ENCODE measurements around the gene CPHXL2. TPM values are rescaled to one million over a fixed set of nuclear protein-coding genes. Genes with fewer than 3 reads are reported as not detected.

Gene CPHXL2
- total and polyA plus RNA-seq, 2 donors (not counting 1 experiment from before 2014, with no cell fraction given), result not detected

- no peak overlapping the region for H3K4me3 Mint-ChIP-seq
- intact Hi-C loops (cut with micrococcal nuclease), result no loop called here
Measured at GRCh38 chr16:75687361-75687760, 10.6 kb upstream of the CPHXL2 start.

GRCh38 chr16:75682308-75682707 is 5.5 kb upstream of the CPHXL2 start:
- TF ChIP-seq EZH2 (IDR thresholded peaks at IDR 0.05; ENCODE audit: borderline replicate concordance, insufficient read depth, low read depth, low read length, poor library complexity, severe bottlenecking) (no peak), CTCF (IDR thresholded peaks at IDR 0.05) (no peak)
- Histone ChIP-seq H3K9me3 (ENCODE audit: control extremely low read depth in 1 of 3, control insufficient read depth in 2 of 3, insufficient read depth in 1 of 3, low read length in 2 of 3) (no peaks in the 10 kb centered on the region), H3K4me1 (ENCODE audit: control insufficient read depth in 2 of 2, insufficient read depth in 2 of 2, low read length in 2 of 2) (no peaks in the 10 kb centered on the region), H3K79me2 (ENCODE audit: control insufficient read depth, insufficient read depth, low read length) (no peaks in the 10 kb centered on the region), H3K9ac (ENCODE audit: low read length) (no peak overlapping the region), H3K4me3 (ENCODE audit: control extremely low read depth in 1 of 5, extremely low read depth in 1 of 5, insufficient read depth in 1 of 5, low read depth in 2 of 5, low read length in 4 of 5) (no peak overlapping the region), H3K4me2 (replicated peaks; ENCODE audit: low read depth, low read length, poor library complexity, severe bottlenecking) (no peak overlapping the region), H3K27ac (ENCODE audit: low read length in 2 of 2) (no peak overlapping the region), H4K20me1 (ENCODE audit: control insufficient read depth, insufficient read depth, low read length, poor library complexity, severe bottlenecking) (no peaks in the 10 kb centered on the region), H2AFZ (ENCODE audit: insufficient read depth, low read depth, low read length, poor library complexity, severe bottlenecking) (no peak overlapping the region), H3K27me3 (replicated peaks in 1 of 4; ENCODE audit: control extremely low read depth in 1 of 4, control insufficient read depth in 3 of 4, insufficient read depth in 4 of 4, low read length in 3 of 4) (no peaks in the 10 kb centered on the region), H3K36me3 (replicated peaks in 1 of 2; ENCODE audit: control extremely low read depth in 1 of 2, control insufficient read depth in 1 of 2, extremely low read depth in 1 of 2, insufficient read depth in 2 of 2, low read length in 1 of 2) (no peaks in the 10 kb centered on the region)
- Mint-ChIP-seq H3K27me3 (no peaks in the 10 kb centered on the region), H3K4me1 (no peaks in the 10 kb centered on the region), H3K27ac (no peak overlapping the region), H3K4me3 (no peak overlapping the region), H3K9me3 (ENCODE audit: insufficient read depth) (no peaks in the 10 kb centered on the region)
- no peak for DNase-seq
- intact Hi-C loops (cut with micrococcal nuclease), result no loop called here
- ChIA-PET POLR2A (no interaction called here), CTCF (no interaction called here)
- WGBS (ENCODE audit: insufficient coverage), result 93% methylated on average over 14 of the region's 14 CpGs
- ATAC-seq (ENCODE audit: low read depth), result no peak

More at GRCh38 chr16:75687361-75687760, 10.6 kb upstream of the CPHXL2 start:
- DNase-seq, result no peak
- Mint-ChIP-seq H3K9me3 (ENCODE audit: insufficient read depth) (no peaks in the 10 kb centered on the region), H3K4me1 (no peaks in the 10 kb centered on the region), H3K27me3 (no peaks in the 10 kb centered on the region), H3K27ac (no peak overlapping the region)
- ChIA-PET CTCF (no interaction called here), POLR2A (no interaction called here)
- H3K36me3 ChIP-seq (replicated peaks in 1 of 2; ENCODE audit: control extremely low read depth in 1 of 2, control insufficient read depth in 1 of 2, extremely low read depth in 1 of 2, insufficient read depth in 2 of 2, low read length in 1 of 2), result no peaks in the 10 kb centered on the region
- H4K20me1 ChIP-seq (ENCODE audit: control insufficient read depth, insufficient read depth, low read length, poor library complexity, severe bottlenecking), result no peaks in the 10 kb centered on the region
- no peaks in the 10 kb centered on the region for H3K27me3 ChIP-seq (replicated peaks in 1 of 4; ENCODE audit: control extremely low read depth in 1 of 4, control insufficient read depth in 3 of 4, insufficient read depth in 4 of 4, low read length in 3 of 4)
- no peak overlapping the region for H3K9ac ChIP-seq (ENCODE audit: low read length)
- no peak overlapping the region for H3K4me2 ChIP-seq (replicated peaks; ENCODE audit: low read depth, low read length, poor library complexity, severe bottlenecking)
- no peak overlapping the region for H3K4me3 ChIP-seq (ENCODE audit: control extremely low read depth in 1 of 5, extremely low read depth in 1 of 5, insufficient read depth in 1 of 5, low read depth in 2 of 5, low read length in 4 of 5)
- TF ChIP-seq EZH2 (IDR thresholded peaks at IDR 0.05; ENCODE audit: borderline replicate concordance, insufficient read depth, low read depth, low read length, poor library complexity, severe bottlenecking) (no peak), CTCF (IDR thresholded peaks at IDR 0.05) (no peak)
- no peak overlapping the region for H3K27ac ChIP-seq (ENCODE audit: low read length in 2 of 2)
- no peaks in the 10 kb centered on the region for H3K9me3 ChIP-seq (ENCODE audit: control extremely low read depth in 1 of 3, control insufficient read depth in 2 of 3, insufficient read depth in 1 of 3, low read length in 2 of 3)
- H3K79me2 ChIP-seq (ENCODE audit: control insufficient read depth, insufficient read depth, low read length), result no peaks in the 10 kb centered on the region
- no peak overlapping the region for H2AFZ ChIP-seq (ENCODE audit: insufficient read depth, low read depth, low read length, poor library complexity, severe bottlenecking)
- ATAC-seq (ENCODE audit: low read depth), result no peak
- H3K4me1 ChIP-seq (ENCODE audit: control insufficient read depth in 2 of 2, insufficient read depth in 2 of 2, low read length in 2 of 2), result no peaks in the 10 kb centered on the region

Measured in B cell (primary cell).